ENCODE measurements around the gene EDAR.

Gene EDAR

DNA sequence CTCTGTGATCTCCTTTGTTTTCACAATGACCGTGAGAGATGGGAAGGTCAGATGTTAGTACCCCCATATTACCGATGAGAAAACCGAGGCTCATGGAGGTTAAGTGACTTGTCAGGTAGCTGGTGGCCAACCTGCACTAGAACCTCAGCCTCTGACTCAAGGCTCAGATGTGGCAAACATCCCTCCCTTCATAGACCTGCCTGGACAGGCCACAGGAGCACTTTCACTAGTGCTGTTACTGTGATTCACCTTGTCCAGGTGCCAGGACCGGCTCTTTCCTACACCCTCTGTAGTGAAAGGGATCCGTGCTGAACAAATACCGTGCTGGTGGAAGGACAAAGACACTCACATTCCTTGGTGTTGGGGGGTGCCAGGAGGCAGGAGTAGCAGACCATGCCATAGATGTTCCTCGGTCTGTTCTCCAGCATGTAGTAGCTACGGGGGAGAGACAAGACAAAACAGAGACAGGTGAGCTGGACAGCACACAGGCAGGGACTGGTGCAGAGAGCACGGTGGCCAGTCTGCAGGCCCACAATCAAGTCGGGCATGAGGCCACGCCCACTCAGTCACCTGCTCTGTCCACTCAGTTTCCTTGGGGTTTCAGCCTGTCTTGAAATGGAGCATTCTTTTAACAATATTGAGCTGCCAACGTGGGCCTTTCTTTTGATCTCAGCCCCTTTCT is 65.9 kb downstream of the EDAR start:
- no peak overlapping the region for H3K4me3 ChIP-seq (replicated peaks; ENCODE audit: insufficient read depth, low read length)
- no peak for TF ChIP-seq POLR2AphosphoS5 (IDR thresholded peaks at IDR 0.05; ENCODE audit: low read depth)
- TF ChIP-seq, protein P1, sequence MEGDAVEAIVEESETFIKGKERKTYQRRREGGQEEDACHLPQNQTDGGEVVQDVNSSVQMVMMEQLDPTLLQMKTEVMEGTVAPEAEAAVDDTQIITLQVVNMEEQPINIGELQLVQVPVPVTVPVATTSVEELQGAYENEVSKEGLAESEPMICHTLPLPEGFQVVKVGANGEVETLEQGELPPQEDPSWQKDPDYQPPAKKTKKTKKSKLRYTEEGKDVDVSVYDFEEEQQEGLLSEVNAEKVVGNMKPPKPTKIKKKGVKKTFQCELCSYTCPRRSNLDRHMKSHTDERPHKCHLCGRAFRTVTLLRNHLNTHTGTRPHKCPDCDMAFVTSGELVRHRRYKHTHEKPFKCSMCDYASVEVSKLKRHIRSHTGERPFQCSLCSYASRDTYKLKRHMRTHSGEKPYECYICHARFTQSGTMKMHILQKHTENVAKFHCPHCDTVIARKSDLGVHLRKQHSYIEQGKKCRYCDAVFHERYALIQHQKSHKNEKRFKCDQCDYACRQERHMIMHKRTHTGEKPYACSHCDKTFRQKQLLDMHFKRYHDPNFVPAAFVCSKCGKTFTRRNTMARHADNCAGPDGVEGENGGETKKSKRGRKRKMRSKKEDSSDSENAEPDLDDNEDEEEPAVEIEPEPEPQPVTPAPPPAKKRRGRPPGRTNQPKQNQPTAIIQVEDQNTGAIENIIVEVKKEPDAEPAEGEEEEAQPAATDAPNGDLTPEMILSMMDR (IDR thresholded peaks at IDR 0.05; ENCODE audit: insufficient read depth, low read length): no peak
- TF ChIP-seq GABPA (IDR thresholded peaks at IDR 0.05; ENCODE audit: low read depth): no peak
- no peak for TF ChIP-seq SPI1 (IDR thresholded peaks at IDR 0.05; ENCODE audit: borderline replicate concordance, low read depth)
- TF ChIP-seq, protein P2, sequence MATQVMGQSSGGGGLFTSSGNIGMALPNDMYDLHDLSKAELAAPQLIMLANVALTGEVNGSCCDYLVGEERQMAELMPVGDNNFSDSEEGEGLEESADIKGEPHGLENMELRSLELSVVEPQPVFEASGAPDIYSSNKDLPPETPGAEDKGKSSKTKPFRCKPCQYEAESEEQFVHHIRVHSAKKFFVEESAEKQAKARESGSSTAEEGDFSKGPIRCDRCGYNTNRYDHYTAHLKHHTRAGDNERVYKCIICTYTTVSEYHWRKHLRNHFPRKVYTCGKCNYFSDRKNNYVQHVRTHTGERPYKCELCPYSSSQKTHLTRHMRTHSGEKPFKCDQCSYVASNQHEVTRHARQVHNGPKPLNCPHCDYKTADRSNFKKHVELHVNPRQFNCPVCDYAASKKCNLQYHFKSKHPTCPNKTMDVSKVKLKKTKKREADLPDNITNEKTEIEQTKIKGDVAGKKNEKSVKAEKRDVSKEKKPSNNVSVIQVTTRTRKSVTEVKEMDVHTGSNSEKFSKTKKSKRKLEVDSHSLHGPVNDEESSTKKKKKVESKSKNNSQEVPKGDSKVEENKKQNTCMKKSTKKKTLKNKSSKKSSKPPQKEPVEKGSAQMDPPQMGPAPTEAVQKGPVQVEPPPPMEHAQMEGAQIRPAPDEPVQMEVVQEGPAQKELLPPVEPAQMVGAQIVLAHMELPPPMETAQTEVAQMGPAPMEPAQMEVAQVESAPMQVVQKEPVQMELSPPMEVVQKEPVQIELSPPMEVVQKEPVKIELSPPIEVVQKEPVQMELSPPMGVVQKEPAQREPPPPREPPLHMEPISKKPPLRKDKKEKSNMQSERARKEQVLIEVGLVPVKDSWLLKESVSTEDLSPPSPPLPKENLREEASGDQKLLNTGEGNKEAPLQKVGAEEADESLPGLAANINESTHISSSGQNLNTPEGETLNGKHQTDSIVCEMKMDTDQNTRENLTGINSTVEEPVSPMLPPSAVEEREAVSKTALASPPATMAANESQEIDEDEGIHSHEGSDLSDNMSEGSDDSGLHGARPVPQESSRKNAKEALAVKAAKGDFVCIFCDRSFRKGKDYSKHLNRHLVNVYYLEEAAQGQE (IDR thresholded peaks at IDR 0.05; ENCODE audit: insufficient replicate concordance, low read depth): no peak
- no peaks in the 10 kb centered on the region for H3K27me3 ChIP-seq (ENCODE audit: insufficient read depth, poor library complexity, severe bottlenecking)
- no peak for DNase-seq (ENCODE audit: low read depth in 1 of 2, low spot score in 1 of 2)
- no peak overlapping the region for H3K27ac ChIP-seq (replicated peaks)

DNA sequence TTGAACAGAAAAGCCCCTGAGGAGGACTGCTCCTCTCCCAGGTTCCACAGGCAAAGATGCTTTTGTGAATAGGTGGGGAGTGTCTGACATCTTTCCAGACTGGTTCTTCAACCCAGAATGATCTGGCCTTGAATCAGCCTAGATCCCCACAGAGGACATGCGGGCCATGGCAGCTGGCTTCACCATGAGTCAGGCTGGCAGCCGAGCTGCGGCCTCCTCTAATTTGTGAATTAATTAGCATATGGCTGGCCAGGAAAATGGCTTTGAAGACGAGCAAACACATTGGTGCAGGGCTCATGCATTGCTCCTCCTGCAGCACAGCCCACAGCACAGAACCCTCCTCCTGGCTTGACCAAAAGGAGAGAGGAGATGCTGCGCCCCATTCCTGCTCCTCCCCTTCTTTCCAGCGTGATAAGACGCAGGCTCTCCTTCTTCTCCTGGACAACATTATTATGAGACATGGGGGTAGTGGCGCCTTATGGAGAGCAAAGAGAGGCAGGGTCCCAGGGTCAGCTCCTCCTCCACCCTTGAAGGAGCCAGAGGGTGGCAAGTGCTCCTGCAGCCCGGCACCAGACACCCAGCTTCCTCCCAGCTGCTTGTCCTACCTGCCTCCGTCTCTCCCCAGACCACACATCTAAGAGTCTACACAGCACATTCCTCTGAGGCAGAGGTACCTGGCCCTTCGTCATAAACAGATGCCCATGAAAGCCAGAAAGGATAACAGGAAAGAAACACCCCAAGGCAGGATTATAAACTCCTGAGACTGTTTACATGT is 66.7 kb downstream of the EDAR start:
- DNase-seq (ENCODE audit: low read depth in 1 of 2, low spot score in 1 of 2): no peak
- TF ChIP-seq POLR2AphosphoS5 (IDR thresholded peaks at IDR 0.05; ENCODE audit: low read depth) (no peak), GABPA (IDR thresholded peaks at IDR 0.05; ENCODE audit: low read depth) (no peak), SPI1 (IDR thresholded peaks at IDR 0.05; ENCODE audit: borderline replicate concordance, low read depth) (no peak)
- TF ChIP-seq, protein P2 (IDR thresholded peaks at IDR 0.05; ENCODE audit: insufficient replicate concordance, low read depth): no peak
- TF ChIP-seq, protein P1 (IDR thresholded peaks at IDR 0.05; ENCODE audit: insufficient read depth, low read length): no peak
- H3K27ac ChIP-seq (replicated peaks): no peak overlapping the region
- H3K4me3 ChIP-seq (replicated peaks; ENCODE audit: insufficient read depth, low read length): no peak overlapping the region
- no peaks in the 10 kb centered on the region for H3K27me3 ChIP-seq (ENCODE audit: insufficient read depth, poor library complexity, severe bottlenecking)

DNA sequence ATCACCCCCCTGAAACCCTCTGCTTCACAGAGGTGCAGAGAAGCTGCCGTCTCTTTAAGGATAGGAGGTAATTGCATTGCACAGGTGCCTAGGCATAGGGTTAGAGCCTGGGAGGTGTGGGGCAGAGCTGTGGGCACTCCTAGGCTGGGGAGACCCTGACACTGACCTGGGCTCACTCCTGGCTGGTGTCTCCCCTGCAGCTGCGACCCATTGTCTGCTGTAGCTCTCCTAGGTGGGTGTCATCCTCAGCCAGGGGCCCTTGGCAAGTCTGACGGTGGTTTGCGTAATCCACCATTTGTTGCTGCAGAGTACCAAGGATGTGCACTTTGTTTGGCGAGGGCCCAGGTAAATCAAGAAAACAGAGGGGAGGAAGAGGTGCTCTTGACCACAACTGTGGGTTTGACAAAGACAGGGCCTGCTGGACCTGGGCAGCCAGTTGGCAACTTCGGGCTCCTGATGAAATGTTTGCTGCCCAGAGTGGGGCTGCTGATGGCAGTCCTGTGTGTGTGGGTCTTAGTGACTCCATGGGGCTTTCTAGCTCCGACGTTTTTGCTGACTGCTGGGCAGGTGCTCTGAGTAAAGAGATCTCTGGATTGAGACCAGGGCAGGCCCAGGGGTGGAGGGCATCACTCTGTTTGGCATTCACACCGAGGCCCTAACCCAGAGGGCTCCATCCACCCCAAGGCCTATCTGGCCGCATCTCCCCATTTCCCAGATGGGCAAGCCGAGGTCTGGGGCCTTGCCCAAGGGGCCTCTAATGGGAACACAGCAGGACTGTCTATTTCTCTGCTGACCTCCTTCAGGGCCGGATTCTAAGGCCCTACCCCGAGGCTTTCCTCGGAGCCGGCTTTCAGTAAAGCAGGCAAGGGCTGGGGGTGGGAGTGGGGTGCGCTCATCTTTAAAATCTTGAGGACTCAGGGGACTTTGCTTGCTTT is 67.7 kb downstream of the EDAR start:
- Histone ChIP-seq H3K27me3 (ENCODE audit: insufficient read depth, poor library complexity, severe bottlenecking) (no peaks in the 10 kb centered on the region), H3K4me3 (replicated peaks; ENCODE audit: insufficient read depth, low read length) (no peak overlapping the region), H3K27ac (replicated peaks) (no peak overlapping the region)
- no peak for DNase-seq (ENCODE audit: low read depth in 1 of 2, low spot score in 1 of 2)
- no peak for TF ChIP-seq GABPA (IDR thresholded peaks at IDR 0.05; ENCODE audit: low read depth)
- TF ChIP-seq POLR2AphosphoS5 (IDR thresholded peaks at IDR 0.05; ENCODE audit: low read depth): no peak
- TF ChIP-seq, protein P1 (IDR thresholded peaks at IDR 0.05; ENCODE audit: insufficient read depth, low read length): no peak
- TF ChIP-seq, protein P2 (IDR thresholded peaks at IDR 0.05; ENCODE audit: insufficient replicate concordance, low read depth): no peak
